ENCODE data around the gene ANGEL2. TPM values are rescaled to one million over a fixed set of nuclear protein-coding genes. Genes with fewer than 3 reads are reported as not detected.
"Not testable (repeated sequence)": the region's sequence is repeated elsewhere in the genome, so short reads cannot be mapped to it uniquely, and the experiment has no call there.

Gene ANGEL2
- total and polyA plus RNA-seq, 2 of the 13 experiments (the other 11 are each of a cell fraction or from before 2014, with no cell fraction given): 12.3 to 25.4 TPM

DNA sequence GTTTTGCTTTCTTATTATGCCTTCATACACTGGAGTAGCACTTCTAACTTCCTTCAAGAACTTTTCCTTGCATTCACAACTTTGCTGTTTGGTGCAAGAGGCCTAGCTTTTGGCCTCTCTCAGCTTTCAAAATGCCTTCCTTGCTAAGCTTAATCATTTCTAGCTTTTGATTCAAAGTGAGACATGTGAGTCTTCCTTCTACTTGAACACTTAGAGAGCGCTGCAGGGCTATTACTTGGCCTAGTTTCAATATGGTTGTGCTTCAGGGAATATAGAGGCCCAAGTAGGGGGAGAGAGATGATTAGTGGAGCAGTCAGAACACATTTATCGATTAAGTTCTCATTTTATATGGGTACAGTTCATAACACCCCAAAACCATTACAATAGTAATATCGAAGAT lies 12.4 kb downstream of the ANGEL2 start (continued):
- TF ChIP-seq, protein P1, sequence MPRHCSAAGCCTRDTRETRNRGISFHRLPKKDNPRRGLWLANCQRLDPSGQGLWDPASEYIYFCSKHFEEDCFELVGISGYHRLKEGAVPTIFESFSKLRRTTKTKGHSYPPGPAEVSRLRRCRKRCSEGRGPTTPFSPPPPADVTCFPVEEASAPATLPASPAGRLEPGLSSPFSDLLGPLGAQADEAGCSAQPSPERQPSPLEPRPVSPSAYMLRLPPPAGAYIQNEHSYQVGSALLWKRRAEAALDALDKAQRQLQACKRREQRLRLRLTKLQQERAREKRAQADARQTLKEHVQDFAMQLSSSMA (CRISPR knock-in tag; IDR thresholded peaks at IDR 0.05): no peak

DNA sequence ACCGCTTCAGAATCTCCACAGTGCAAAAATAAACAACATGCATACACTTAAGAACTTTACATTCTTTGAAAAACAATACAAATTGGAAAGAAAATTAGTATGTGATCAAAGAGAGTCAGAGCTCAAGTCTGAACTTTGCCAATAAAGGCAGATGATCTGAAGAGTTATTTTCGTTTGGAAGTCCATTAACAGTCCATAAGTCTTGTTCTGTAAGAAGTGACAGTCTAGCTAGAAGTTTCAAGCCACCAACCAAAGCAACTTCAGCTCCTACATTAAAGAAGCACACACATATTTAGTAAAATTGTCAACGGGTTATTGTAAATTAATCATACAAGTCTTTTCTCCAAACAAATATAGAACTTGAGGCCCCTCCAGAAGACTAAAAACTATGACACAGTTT lies 20.7 kb downstream of the ANGEL2 start:
- in situ Hi-C loops (cut with HindIII; ENCODE audit: extremely low pct_ligation_motif_present, low pct_unique_long_range_greater_than_20kb) (loop anchor here (10.0 kb wide), 1 partner anchor 180 kb away; no protein-coding TSS in a partner anchor), intact Hi-C loops (cut with micrococcal nuclease; ENCODE audit: unreplicated experiment) (loop anchor here (1.0 to 10.0 kb wide), 4 partner anchors 74 to 328 kb away; partner anchors contain the start of genes NSL1 and TATDN3)
- CTCF ChIA-PET (ENCODE audit: low intra/inter-chr PET ratio, low total read pairs): interaction anchor here (1.0 to 1.6 kb wide), 3 partner anchors 245 to 330 kb away, joined by 5 to 8 read pairs (median 5); partner anchors contain the start of gene BATF3
- Histone ChIP-seq H3K36me3 (replicated peaks in 1 of 2; ENCODE audit: control insufficient read depth in 1 of 2, insufficient read depth in 2 of 2, low read length in 2 of 2) (peaks cover 4 to 17% of the 10 kb centered on the region in 2 experiments; a peak in 3 of 5 replicates), H3K4me1 (ENCODE audit: insufficient read depth, low read length) (peaks cover 7% of the 10 kb centered on the region; the same call in 1 of the 2 replicates), H2AFZ (ENCODE audit: low read length) (no peak overlapping the region), H4K20me1 (ENCODE audit: insufficient read depth, low read length) (no peaks in the 10 kb centered on the region), H3K27ac (ENCODE audit: extremely low read length, insufficient read depth, low read length) (no peak overlapping the region), H3K4me2 (ENCODE audit: low read depth, low read length) (no peak overlapping the region), H3K9ac (ENCODE audit: insufficient read depth, low read depth, low read length) (no peak overlapping the region), H3K4me3 (replicated peaks in 1 of 3; ENCODE audit: insufficient read depth in 1 of 3, low read depth in 2 of 3, low read length in 3 of 3) (no peak overlapping the region), H3K27me3 (ENCODE audit: control insufficient read depth in 1 of 2, insufficient read depth in 2 of 2, low read length in 2 of 2) (no peaks in the 10 kb centered on the region), H3K9me3 (ENCODE audit: low read length) (no peaks in the 10 kb centered on the region), H3K79me2 (ENCODE audit: insufficient read depth, low read length) (no peaks in the 10 kb centered on the region)
- FAIRE-seq: no peak
- no peak for TF ChIP-seq KLF13 (CRISPR knock-in tag; IDR thresholded peaks at IDR 0.05)
- TF ChIP-seq ZNF598 (CRISPR knock-in tag; IDR thresholded peaks at IDR 0.05; ENCODE audit: borderline replicate concordance): no peak
- no peak for TF ChIP-seq ZNF232 (CRISPR knock-in tag; IDR thresholded peaks at IDR 0.05; ENCODE audit: borderline replicate concordance)
- TF ChIP-seq AHR (CRISPR knock-in tag; IDR thresholded peaks at IDR 0.05): no peak
- no peak for TF ChIP-seq POGZ (CRISPR knock-in tag; IDR thresholded peaks at IDR 0.05)
- no peak for TF ChIP-seq MIER3 (CRISPR knock-in tag; IDR thresholded peaks at IDR 0.05; ENCODE audit: borderline replicate concordance)
- DNase-seq (ENCODE audit: low spot score): no peak
- 94% methylated on average over 3 of the region's 3 CpGs for WGBS (ENCODE audit: low lambda C conversion rate)
- POLR2A ChIA-PET: no interaction called here
- ATAC-seq: no peak
- BruUV-seq (replicated peaks): no TSS peak

DNA sequence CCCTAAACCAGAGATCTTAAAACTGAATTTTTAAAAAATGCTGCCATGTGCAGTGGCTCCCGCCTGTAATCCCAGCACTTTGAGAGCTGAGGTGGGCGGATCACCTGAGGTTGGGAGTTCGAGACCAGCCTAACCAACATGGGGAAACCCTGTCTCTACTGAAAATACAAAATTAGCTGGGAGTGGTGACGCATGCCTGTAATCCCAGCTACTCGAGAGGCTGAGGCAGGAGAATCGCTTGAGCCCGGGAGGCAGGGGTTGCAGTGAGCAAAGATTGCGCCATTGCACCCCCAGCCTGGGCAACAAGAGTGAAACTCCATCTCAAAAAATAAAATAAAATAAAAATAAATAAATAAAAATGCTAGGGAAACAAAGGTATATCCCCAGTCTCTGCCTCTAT lies 21.7 kb downstream of the ANGEL2 start:
- ATAC-seq; H3K4me2 ChIP-seq (ENCODE audit: low read depth, low read length); CTCF ChIA-PET (ENCODE audit: low intra/inter-chr PET ratio, low total read pairs); DNase-seq (ENCODE audit: low spot score); BruUV-seq (replicated peaks); H2AFZ ChIP-seq (ENCODE audit: low read length); H4K20me1 ChIP-seq (ENCODE audit: insufficient read depth, low read length); H3K27ac ChIP-seq (ENCODE audit: extremely low read length, insufficient read depth, low read length); H3K4me1 ChIP-seq (ENCODE audit: insufficient read depth, low read length); H3K9ac ChIP-seq (ENCODE audit: insufficient read depth, low read depth, low read length); H3K9me3 ChIP-seq (ENCODE audit: low read length); H3K27me3 ChIP-seq (ENCODE audit: control insufficient read depth in 1 of 2, insufficient read depth in 2 of 2, low read length in 2 of 2); FAIRE-seq; POLR2A ChIA-PET; H3K4me3 ChIP-seq (replicated peaks in 1 of 3; ENCODE audit: insufficient read depth in 1 of 3, low read depth in 2 of 3, low read length in 3 of 3); H3K79me2 ChIP-seq (ENCODE audit: insufficient read depth, low read length): not testable (repeated sequence)
- intact Hi-C loops (cut with micrococcal nuclease; ENCODE audit: unreplicated experiment): loop anchor here (10.0 kb wide), 1 partner anchor 179 kb away; no protein-coding TSS in a partner anchor
- H3K36me3 ChIP-seq (replicated peaks in 1 of 2; ENCODE audit: control insufficient read depth in 1 of 2, insufficient read depth in 2 of 2, low read length in 2 of 2): peaks cover 3 to 12% of the 10 kb centered on the region in 2 experiments; a peak in 3 of 5 replicates
- in situ Hi-C loops (cut with HindIII; ENCODE audit: extremely low pct_ligation_motif_present, low pct_unique_long_range_greater_than_20kb): loop anchor here (10.0 kb wide), 1 partner anchor 179 kb away; no protein-coding TSS in a partner anchor
- 99% methylated on average over 8 of the region's 8 CpGs for WGBS (ENCODE audit: low lambda C conversion rate)

Measured in HepG2 (cell line).